BE2C (cell line): ENCODE measurements around the gene ELP6.

ENCODE experiments used
- DNase-seq: peaks from one replicate; pipeline ENCODE4 v3.0.0-alpha.2; 2020
- H3K27me3 ChIP-seq: fragments of 250-450 bp; sonication (Bioruptor Pico); 2 replicates; pipeline ENCODE4 v1.5.1; 2020; ENCODE audit warnings: mild to moderate bottlenecking
- H3K36me3 ChIP-seq: fragments of 250-450 bp; sonication (Bioruptor Pico); 2 replicates; pipeline ENCODE4 v1.5.1; 2020; ENCODE audit warnings: mild to moderate bottlenecking
- H3K4me1 ChIP-seq: fragments of 250-450 bp; sonication (Bioruptor Pico); 2 replicates; pipeline ENCODE4 v1.5.1; 2020
- H3K4me3 ChIP-seq: 2 replicates; pipeline ENCODE4 v1.5.1; 2011; ENCODE audit warnings: low read depth, low read length
- H3K9me3 ChIP-seq: fragments of 250-450 bp; sonication (Bioruptor Pico); 2 replicates; pipeline ENCODE4 v1.5.1; 2020
- TF ChIP-seq, protein P1 (sequence below): IDR thresholded peaks from 2 replicates; pipeline ENCODE4 v1.5.1; 2012; ENCODE audit warnings: mild to moderate bottlenecking, low read depth, low read length

ELP6 gene

DNA sequence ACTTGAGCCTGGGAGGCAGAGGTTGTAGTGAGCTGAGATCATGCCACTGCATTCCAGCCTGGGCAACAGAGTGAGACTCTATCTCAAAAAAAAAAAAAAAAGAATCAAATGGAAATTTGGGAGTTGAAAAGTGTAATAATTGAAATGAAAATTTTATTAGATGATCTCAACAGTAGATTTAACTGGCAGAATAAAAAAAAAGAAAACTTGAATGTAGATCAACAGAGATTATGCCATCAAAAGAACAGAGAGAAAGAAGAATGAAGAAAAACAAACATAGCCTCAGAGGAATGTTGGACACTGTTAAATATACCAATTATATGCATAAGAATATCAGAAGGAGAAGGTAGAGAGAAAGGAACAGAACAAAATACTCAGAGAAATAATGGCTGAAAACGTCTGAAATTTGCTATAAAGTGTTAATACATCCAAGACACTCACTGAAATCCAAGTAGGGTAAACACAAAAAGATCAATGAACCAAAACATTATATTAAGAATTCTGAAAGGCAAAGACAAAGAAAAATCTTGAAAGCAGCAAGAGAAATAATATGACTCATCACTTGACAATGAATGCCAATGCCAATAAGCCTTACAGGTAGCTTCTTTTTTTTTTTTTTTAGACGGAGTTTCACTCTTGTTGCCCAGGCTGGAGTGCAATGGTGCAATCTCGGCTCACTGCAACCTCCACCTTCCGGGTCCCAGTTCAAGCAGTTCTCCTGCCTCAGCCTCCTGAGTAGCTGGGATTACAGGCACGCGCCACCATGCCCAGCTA is 14.6 kb upstream of the ELP6 start:
- TF ChIP-seq, protein P1, sequence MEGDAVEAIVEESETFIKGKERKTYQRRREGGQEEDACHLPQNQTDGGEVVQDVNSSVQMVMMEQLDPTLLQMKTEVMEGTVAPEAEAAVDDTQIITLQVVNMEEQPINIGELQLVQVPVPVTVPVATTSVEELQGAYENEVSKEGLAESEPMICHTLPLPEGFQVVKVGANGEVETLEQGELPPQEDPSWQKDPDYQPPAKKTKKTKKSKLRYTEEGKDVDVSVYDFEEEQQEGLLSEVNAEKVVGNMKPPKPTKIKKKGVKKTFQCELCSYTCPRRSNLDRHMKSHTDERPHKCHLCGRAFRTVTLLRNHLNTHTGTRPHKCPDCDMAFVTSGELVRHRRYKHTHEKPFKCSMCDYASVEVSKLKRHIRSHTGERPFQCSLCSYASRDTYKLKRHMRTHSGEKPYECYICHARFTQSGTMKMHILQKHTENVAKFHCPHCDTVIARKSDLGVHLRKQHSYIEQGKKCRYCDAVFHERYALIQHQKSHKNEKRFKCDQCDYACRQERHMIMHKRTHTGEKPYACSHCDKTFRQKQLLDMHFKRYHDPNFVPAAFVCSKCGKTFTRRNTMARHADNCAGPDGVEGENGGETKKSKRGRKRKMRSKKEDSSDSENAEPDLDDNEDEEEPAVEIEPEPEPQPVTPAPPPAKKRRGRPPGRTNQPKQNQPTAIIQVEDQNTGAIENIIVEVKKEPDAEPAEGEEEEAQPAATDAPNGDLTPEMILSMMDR, result no peak
- no peaks in the 10 kb centered on the region for H3K4me1 ChIP-seq
- H3K4me3 ChIP-seq, result no peak overlapping the region
- DNase-seq, result no peak
- H3K36me3 ChIP-seq, result no peaks in the 10 kb centered on the region
- no peaks in the 10 kb centered on the region for H3K27me3 ChIP-seq
- H3K9me3 ChIP-seq, result no peaks in the 10 kb centered on the region

DNA sequence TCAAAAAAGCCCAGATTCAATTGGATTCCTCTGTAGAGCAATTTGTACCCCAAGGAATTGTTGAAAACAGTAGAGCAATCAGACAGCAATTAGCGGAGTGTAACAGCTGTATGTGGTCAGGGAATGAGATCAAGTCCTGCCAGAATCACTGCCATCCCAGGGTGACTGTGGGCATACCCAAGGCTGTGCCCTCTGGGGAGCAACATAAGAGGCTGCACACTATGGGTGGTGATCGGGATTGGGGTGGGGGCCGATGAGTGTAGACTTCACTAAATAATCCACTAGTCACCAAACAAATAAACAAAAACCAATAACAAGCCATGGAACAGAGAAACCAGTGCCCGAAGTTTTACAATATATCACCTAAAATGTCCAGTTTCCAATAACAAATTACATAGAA is 12.1 kb upstream of the ELP6 start:
- TF ChIP-seq, protein P1, result no peak
- no peak overlapping the region for H3K4me3 ChIP-seq
- H3K9me3 ChIP-seq, result no peaks in the 10 kb centered on the region
- DNase-seq, result no peak
- H3K4me1 ChIP-seq, result no peaks in the 10 kb centered on the region
- no peaks in the 10 kb centered on the region for H3K27me3 ChIP-seq
- H3K36me3 ChIP-seq, result no peaks in the 10 kb centered on the region

GRCh38 chr3:47523310-47524073 is 10.0 kb upstream of the ELP6 start:
- DNase-seq, result no peak
- H3K9me3 ChIP-seq, result no peaks in the 10 kb centered on the region

DNA sequence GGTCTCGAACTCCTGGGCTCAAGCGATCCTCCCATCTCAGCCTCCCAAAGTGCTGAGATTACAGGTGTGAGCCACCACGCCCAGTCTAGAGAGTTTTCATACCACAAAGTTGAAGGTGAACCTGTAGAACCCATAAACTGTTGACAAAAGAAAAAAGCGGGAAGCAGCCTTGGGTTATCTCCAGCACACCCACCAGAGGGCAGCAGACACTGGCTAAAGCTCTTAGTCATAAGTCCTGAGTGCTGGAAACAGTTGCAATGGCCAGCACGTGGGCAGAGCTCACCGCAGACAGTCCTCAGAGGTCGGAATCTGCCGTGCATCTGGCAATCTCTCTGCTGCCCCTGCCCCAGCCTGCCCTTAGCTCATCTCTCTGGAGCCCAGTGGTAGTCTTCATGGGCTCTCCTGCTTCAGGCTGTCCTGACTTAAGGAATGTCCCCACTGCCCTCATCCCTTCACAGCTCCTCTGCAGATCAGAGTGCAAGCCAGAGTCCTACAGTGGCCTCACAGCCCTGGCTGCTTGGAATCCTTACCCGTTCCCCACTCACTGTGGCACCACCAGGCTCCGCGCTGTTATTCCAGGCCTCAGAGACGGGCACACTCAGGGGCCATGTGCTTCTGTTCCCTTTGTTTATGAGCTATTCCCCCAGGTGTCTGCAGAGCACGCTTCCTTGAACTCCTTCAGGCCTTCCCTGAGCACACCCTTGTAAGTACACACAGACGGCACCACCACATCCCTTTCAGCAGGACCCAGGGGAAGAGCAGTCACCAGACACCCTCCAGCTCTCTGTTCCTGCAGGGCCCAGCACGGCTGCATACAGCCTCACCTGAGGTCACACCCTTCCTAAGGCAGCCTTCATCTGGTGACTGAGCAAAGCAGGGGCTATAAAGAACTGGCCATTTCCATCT is 8.8 kb upstream of the ELP6 start:
- H3K27me3 ChIP-seq, result no peaks in the 10 kb centered on the region
- no peak overlapping the region for H3K4me3 ChIP-seq
- no peaks in the 10 kb centered on the region for H3K4me1 ChIP-seq
- TF ChIP-seq, protein P1, result peak; percentile 76
- H3K36me3 ChIP-seq, result no peaks in the 10 kb centered on the region
- DNase-seq, result peak; percentile 78
- no peaks in the 10 kb centered on the region for H3K9me3 ChIP-seq

More at GRCh38 chr3:47523310-47524073, 10.0 kb upstream of the ELP6 start:
- H3K4me3 ChIP-seq, result no peak overlapping the region
- H3K4me1 ChIP-seq, result no peaks in the 10 kb centered on the region
- TF ChIP-seq, protein P1, result no peak
- no peaks in the 10 kb centered on the region for H3K36me3 ChIP-seq
- no peaks in the 10 kb centered on the region for H3K27me3 ChIP-seq

DNA sequence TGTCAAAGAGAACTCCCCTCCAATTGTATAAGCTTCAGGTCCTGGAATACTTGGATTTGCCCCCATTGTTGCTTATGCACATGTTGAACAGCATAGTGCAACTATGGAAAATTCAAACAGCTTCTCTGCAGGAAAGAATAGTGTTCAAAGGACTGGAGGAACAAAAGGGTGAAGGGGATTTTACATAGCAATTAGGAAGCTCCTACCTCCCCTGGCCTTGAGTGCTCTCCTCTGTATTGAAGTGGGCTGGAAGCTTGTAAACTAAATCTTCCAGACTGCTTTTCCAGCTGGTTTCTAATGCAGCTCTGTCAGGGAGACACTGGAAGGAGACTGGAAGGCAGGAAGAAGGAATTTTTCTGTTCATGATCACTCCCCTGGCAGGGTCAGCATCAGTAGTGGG is 7.2 kb upstream of the ELP6 start:
- no peaks in the 10 kb centered on the region for H3K4me1 ChIP-seq
- no peak for DNase-seq
- H3K9me3 ChIP-seq, result no peaks in the 10 kb centered on the region
- H3K27me3 ChIP-seq, result no peaks in the 10 kb centered on the region
- no peak overlapping the region for H3K4me3 ChIP-seq
- TF ChIP-seq, protein P1, result no peak
- H3K36me3 ChIP-seq, result no peaks in the 10 kb centered on the region
